Measurements from ENCODE around the gene DYDC1.

The DYDC1 gene

DNA sequence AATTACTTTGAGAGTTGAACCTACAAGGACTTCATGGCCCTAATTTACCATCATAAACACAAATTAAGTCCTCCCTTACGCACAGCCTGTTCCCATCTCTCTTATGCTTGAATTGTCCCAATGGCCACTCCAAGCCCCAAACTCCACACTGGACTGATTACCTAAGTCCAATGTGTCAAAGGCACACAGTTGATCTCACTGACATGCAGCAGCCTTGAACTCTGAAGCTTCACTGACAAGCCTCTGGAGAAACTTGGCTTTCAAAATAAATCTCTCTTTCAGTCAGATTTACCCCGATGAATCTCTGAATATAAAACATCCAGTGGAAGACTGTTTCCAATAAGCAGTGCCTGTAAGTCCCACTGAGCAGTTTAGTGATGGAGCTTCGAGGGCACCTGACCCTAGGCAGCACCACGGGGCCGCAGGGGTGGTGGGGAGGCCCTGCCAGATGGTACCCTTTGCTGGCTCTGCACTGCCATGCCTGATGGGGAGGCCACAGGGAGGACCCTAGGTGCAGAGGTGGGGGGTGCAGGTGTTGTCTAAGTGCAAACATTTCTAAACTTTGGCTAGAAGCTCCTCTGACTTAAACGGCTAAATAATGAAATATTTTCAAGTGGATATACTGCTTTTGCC is 63.8 kb downstream of the DYDC1 start:
- Histone ChIP-seq H3K27ac (ENCODE audit: low read depth, low read length) (no peak overlapping the region), H3K4me3 (ENCODE audit: low read length) (no peak overlapping the region), H3K4me1 (ENCODE audit: control insufficient read depth, insufficient read depth, low read length) (no peaks in the 10 kb centered on the region), H3K36me3 (ENCODE audit: control insufficient read depth, insufficient read depth, low read length) (no peaks in the 10 kb centered on the region), H3K27me3 (ENCODE audit: control insufficient read depth, insufficient read depth, low read length) (no peaks in the 10 kb centered on the region), H3K9ac (ENCODE audit: low read length) (no peak overlapping the region)

DNA sequence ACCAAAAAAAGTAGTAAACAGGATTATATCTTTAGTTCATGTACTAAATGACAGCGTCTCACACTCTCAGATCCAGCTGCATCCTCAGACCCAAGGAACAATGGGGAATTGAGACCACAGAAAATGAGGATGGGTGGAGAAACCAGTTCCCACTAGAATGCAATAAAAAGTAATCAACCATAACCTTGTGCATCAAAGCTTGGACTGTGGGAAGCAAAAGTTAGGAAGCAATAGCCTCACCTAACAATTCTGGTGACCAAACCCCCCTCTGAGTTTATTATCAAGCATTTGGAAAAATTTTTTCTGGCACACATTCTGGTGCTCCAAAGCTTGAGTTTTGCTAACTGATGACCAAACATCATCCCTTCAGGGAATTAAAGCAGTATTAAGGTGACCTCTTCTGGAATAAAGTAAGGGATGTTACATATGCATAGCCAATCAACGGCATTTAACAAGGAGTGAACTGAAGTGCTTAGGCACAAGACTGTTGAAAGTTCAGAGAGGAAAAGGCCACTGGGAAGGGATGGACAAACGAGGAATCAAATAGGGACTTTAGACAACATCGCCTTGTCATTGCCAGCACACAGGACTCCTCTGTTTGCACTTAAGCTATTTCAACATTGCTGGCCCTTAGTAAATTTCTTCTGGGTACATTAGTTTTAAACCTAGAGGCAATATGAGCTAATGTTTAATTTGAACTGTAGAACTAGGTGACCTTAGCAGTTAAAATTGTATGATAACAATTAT is 65.9 kb downstream of the DYDC1 start:
- Histone ChIP-seq H3K36me3 (ENCODE audit: control insufficient read depth, insufficient read depth, low read length) (no peaks in the 10 kb centered on the region), H3K4me3 (ENCODE audit: low read length) (no peak overlapping the region), H3K9ac (ENCODE audit: low read length) (no peak overlapping the region), H3K4me1 (ENCODE audit: control insufficient read depth, insufficient read depth, low read length) (no peaks in the 10 kb centered on the region), H3K27me3 (ENCODE audit: control insufficient read depth, insufficient read depth, low read length) (no peaks in the 10 kb centered on the region), H3K27ac (ENCODE audit: low read depth, low read length) (no peak overlapping the region)

DNA sequence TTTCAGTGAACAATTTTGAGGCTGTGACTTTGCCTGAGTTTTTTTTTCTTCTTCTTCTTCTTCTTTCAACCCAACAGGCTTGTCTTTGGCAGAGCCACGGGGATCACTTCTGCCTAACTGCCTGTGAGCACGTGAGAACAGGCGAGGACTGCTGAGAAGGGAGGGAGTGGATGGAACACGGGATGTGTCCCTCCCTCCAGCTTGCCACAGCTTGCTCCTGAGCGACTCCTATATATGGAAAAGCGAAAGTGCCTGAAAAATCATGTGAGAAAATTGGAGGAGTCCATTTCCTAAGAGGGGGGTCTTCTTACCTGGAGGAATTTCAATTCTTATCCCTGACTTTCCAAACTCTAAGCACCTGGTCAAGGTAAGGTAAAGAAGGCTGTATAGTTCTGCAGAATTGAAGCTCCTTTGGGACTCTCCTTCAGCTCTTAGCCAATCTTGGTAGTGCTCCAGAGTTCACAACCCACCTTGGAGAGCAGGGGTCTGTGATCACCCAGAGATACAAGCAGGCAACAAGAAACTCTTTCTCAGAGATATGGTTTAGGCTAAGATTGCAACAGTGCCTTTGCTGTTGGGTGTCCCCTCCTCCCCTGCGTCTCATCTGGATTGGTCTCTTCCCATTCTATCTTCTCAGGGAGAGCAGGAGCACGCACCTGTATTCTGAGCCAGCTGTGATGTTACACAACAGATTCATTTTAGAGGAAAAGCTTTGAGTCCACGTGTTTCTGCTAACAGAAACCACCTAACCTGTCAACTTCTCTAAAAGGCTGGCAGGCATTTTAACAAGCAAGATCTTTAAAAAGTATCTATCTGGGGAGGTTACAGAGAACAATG is 66.9 kb downstream of the DYDC1 start, which contains the start of gene MAT1A:
Gene MAT1A (minus strand): TSS at position 208 of the 837 bp plus-strand sequence. CDS start 235 bp downstream, outside the sequence.
- Histone ChIP-seq H3K9ac (ENCODE audit: low read length) (no peak within 1 kb of the TSS), H3K4me1 (ENCODE audit: control insufficient read depth, insufficient read depth, low read length) (no peaks in the 10 kb centered on the region), H3K4me3 (ENCODE audit: low read length) (no peak within 1 kb of the TSS), H3K36me3 (ENCODE audit: control insufficient read depth, insufficient read depth, low read length) (no peaks in the 10 kb centered on the region), H3K27ac (ENCODE audit: low read depth, low read length) (no peak within 1 kb of the TSS), H3K27me3 (ENCODE audit: control insufficient read depth, insufficient read depth, low read length) (no peaks in the 10 kb centered on the region)

DNA sequence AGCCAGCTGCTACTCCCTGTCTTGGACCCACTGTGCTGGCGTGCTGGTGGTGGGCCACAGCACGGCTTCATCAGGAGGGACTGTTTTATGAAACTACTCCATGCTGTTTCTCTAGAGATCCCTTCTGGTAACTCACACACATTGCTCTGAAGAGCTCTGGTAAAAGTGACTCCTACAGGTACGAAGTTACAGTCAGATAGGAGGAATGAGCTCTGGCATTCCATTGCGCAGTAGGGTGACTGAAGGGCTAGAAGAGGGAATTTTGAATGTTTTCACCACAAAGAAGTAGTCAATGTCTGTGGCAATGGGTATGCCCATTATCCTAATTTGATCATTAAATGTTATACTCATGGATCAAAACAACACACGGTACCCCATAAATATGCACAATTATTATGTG is 67.7 kb downstream of the DYDC1 start:
- Histone ChIP-seq H3K9ac (ENCODE audit: low read length) (no peak overlapping the region), H3K27ac (ENCODE audit: low read depth, low read length) (no peak overlapping the region), H3K36me3 (ENCODE audit: control insufficient read depth, insufficient read depth, low read length) (no peaks in the 10 kb centered on the region), H3K4me3 (ENCODE audit: low read length) (no peak overlapping the region), H3K27me3 (ENCODE audit: control insufficient read depth, insufficient read depth, low read length) (no peaks in the 10 kb centered on the region), H3K4me1 (ENCODE audit: control insufficient read depth, insufficient read depth, low read length) (no peaks in the 10 kb centered on the region)
